AG08396 (cell line): ENCODE data around the gene RCOR1.

Experiments
- DNase-seq: peaks from one replicate; pipeline ENCODE4 v3.0.0; 2012; ENCODE audit warnings: low spot score, mixed read lengths

RCOR1 gene

DNA sequence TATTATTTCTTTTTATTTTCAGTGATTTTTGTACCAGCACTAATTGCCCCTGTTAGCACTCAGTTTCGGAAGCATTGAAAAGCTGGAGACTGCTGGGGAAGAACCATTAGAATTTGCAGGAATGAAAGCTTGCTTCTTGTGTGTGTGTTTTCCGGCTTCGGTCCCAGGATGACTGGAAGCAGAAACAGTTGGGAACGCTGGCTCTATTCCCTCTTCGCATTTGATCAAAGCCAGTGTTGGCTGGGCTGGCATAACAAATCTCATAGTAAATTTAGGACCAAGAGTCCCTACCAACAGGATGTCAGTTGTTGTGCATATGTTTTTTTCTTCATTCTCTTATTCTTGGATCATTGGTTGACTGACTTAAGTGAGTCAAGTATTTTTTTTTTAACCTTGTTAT is 131.2 kb downstream of the RCOR1 start:
- DNase-seq: no peak

DNA sequence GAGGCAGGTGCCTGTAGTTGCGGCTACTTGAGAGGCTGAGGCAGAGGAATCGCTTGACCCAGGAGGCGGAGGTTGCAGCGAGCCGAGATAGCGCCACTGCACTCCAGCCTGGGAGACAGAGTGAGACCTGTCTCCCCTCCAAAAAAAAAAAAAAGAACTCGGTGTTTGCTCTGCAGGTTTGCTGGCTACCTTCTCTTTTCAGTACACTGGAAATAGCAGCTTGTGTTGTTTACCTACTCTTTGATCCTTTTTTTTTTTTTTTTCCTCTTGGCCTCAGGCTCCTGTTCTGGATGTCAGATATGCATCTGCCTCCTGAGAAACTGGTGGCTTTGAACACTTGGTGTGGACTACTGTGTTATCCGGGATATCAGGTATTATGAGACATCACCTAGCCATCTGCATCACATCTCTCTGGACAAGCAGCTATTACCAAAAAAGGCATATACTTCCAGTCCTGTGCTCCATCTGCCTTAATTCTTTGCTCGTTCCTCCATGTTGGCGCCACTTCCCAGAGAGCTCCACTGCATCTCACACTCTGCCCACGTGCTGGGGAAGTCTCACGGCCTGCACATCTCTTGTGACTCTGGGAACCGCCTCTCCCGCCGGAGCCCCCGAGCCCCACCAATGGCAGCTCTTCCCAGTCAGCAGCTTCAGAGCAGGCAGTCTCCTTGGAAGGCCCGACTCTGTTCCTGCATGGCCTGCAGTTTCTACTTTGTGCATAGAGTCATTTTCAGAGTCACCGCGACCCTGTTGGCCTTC is 133.9 kb downstream of the RCOR1 start:
- no peak for DNase-seq

DNA sequence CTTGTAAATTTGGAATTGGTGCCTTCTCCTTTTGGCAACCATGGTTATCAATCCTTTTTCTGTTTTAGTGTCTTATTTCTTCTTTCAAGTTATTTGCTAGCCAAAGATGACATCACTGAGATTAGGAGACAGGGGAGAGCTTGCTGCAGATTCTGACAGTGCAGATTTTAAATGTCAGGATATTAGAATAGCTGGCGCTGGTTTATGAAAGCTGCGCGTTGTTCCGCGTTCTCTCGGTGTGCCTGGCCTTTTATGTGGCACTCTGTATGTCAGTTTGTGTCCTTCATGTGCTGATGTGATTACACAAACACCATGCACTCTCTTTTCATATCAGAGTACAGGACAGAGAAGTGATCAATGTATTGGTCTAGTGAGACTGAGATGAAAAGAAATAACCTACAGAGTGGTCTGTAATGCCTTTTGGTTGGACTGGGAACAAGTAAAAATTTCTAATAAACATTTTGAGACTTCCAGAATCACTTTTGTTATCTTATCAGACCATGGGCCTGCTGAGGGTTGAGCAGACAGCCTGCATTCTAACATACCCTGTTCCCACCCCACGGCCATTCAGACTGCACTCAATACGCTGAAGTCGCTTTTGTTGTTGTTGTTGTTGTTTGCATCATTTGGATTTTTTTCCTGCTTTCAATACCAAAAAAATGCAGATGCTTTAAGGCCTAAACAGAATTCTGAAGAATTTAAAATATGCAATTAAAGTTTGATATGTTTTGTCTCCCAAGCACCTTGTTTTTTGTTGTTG is 135.1 kb downstream of the RCOR1 start:
- no peak for DNase-seq

DNA sequence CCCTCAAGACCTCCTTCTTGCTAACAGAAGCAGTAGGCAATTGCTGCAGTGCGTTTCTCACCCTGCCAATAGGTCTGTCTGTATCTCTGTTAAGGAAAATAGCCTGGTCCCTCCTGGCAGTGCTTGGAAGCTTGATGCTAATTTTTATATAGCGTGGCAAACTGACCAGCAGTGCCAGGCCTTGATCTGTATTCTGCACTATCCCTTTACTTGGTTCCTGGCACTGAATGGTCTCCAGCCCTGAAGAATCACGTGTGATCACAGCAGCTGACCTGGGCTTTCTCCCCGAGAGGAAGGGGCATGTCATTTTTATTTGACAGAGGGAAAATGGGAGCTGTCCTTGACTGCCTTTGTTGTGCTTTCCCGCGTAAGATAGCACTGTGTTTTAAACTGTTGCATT is 136.1 kb downstream of the RCOR1 start:
- no peak for DNase-seq

DNA sequence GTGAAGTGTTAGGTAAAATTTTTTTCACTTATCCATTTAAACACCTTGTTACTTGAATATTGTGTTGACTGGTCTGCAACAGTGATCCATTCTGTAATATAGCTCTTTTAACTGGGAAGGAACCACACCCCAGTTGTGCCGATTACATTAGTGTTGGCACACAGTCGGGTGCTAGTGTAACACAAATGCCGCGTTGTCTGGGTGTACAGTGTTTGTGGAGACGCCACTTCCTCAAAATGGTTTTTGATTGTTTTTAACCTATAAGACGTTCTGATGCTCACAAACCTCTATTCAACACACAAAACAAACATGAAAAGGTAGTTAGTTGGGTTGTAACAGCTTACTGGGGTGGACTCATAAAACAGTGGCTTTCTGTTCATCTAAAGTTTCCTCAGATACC is 136.8 kb downstream of the RCOR1 start:
- no peak for DNase-seq

DNA sequence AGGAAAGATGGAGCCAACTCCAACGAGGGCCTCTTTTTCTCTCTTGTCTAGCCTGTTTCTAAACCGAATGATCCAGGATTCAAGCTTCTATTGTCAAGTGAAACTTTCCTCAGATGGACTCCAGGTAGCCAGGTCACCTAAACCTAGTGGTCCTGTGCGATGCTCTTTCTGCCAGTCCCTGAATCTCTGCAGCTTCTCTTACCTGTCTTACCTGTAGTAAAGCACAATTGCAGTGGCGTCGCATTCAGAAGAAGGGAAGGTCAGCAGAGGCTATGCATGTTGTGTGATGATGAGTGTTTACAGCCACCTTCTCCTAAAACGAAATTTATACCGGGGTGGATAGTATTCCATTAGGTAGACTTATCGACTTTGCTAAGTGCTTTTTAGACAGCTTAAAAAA is 137.4 kb downstream of the RCOR1 start:
- DNase-seq: no peak

DNA sequence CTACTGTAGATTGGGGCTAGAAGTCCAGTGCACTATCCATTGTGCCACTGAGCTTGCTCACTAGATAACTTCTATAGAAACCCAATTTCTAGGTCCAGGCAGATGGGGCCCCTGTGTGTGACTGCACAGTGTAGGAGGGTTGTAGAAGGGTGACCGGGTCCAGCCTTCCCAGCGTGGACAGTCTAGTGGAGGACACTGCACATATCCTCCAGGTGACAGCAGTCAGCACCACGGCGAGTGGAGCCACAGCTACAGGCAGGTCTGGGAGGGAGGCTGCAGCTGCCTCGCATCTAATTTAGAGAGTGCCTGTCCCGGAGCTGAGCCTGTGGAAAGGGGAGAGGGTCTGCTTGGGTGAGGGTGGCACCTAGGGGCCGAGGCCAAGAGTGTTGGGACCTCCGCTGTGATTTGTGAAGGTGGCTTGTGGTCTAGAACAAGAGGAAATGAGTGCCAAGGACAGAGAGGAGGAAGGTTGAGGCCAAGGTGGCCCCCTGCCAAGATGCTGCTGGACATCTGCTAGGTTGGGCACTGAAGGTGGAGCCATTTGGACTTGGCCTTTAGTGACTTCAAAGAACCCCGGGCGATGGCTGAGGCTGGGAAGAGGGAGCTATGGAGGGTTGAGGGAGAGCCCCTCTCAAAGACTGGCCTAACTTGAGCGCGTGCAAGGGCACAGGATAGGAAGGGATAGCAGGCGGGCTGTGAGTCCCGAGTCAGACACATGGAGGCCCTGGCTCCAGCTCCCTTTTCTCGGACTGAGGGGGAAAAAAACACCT is 138.8 kb downstream of the RCOR1 start:
- DNase-seq: no peak

DNA sequence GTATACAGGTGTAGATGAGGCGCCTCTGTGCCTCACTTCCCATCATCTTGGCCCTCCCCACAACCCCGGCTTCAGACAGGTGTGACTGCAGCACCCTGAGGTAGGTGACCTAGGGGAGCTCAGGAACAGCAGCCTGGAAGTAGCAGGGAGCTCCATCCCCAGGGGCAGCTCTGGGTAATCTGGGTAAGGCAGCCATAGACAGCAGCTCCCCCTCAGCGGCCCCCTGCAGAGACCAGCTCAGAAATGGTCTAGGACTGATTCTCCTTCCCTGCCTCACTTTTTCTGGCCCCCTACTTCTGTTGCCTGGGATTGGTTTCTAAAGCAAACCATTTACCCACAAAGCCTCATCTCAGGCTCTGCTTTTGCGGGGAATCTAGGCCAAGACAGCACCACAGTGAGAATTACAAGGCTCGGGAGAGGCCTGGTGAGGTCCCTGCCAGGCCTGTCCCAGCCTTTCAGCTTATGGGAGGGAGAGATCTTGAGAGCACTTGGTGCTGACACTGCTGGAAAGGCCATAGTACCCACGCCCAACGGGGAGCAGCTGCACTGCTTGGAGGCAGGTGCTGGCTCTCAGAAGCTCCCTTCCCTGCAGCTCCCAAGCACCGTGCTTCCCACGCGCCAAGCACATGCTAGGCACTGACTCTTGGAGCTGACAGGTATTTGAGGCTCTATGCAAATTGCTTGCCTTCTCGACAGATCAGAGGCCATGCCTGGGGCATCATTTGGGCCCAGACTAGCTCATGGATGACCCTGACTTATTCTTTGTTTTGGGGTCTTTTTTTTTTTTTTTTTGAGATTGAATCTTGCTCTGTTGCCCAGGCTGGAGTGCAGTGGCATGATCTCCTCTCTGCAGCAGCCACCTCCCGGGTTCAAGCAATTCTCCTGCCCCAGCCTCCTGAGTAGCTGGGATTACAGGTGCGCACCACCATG is 139.7 kb downstream of the RCOR1 start:
- DNase-seq: no peak

DNA sequence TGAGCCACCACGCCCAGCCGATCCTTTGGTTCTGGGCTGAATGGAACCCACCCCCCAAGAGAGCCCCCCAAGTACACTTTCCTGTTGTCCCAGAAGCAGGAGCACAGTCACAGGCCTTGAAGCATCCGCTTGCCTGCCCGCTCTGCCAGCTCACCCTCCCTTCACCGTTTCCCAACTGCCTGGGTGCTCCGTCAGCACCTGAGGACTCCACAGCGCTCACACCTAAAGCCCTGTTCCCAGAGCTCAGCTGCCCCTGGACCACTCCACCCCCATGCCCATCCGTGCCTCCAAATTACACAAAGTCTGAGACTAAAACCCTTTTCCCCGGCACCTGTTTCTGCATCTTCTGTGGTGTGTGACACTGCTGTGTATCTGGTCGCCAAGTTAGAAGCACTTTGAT is 140.5 kb downstream of the RCOR1 start:
- no peak for DNase-seq

DNA sequence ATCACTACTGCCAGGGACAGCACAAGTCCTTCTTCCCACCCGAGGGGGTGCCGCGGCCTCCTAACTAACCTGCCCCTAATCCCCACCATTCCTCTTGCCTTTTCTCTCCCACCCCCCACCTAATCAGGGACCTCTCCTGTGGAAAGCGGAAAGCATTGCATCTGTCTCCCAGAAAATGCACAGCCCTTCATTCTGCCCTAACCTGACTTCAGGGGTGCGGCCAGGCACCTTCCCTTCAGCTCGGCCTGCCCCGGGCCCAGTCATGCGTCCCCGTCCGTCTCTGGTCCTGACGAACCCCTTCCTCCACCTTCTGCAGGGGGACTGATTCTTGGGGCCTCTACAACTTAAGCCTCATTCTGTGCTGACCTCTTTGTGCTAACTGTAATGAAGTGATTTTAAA is 140.9 kb downstream of the RCOR1 start:
- no peak for DNase-seq

DNA sequence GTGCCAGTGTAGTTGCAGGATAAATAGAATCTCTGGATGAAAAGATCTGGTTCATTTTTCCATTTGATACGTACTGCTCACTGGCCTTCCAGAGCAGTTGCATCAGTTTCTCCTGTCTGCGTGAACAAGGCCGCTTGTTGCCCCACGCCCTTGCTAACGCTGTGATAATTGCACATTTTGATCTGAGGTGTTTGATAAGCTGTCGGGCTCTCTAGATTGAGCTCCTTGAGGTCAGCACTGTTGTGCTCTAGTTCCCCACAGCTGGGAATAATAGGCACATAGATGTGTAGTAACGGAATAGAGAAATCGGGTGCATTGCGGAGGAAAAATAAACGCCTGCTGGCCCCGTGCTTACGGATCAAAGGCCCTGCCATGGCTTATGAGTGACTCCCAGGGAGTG is 142.0 kb downstream of the RCOR1 start:
- no peak for DNase-seq

DNA sequence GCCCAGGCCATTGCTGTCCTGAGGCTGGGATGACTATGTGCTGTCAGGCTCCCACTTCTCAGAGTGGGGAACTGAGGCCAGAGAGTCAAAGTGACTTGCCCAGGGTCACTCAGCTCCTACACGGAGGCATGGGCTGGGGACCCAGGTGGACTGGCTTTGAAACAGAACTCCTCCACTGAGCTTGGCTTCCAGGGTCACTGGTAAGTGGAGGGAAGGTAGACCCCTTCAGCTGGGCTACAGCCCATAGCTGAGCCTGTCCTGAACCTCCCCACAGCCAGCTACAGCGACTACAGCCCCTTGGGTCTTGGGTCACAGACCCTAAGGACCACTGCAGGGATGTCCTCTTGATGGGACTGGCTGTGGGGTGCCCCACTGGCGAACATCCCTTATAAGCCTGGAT is 144.5 kb downstream of the RCOR1 start:
- DNase-seq: no peak

DNA sequence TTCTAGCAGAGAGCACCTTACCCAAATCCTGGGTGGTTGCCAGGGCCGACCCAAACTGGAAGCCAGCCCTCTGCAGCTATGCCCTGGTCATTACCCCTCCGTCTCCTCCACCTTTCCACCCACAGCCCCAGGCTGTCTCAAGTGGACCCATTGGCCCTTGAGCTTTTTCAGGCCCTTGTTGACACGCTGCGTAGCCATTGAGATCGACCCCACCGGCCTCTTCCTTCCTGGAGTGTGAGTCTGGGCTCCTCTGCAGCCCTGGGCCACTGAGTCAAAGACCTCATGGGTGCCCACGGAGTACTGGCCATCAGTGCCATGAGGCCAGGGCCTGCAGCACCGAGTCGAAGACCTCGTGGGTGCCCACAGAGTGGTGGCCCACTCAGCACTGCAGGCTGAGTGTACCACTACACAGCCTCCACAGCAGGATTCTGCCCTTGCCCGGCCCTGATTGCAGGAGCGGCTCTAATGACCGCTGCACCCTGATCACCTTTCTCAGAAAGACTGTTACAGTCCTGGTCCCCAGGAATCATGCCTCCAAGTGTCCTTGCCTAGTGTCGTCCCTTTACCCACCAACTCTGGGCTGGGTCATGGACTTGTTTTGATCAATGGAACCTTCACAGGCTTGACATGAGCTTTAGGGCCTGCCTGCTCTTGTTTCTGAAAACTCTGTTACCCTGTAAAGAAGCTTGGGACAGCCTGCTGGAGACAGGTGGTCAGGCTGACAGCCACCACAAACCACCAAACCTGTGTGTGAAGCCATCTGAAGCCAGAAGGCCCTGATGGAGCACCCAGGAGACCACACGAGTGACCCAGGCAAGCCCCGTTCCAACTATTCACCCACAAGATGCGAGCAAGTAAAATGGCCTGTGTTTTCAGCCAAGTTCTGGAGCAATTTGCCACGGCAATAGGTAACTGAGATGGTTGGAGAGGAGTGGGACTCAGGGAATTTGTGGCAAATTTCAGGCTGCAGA is 145.2 kb downstream of the RCOR1 start:
- DNase-seq: no peak

DNA sequence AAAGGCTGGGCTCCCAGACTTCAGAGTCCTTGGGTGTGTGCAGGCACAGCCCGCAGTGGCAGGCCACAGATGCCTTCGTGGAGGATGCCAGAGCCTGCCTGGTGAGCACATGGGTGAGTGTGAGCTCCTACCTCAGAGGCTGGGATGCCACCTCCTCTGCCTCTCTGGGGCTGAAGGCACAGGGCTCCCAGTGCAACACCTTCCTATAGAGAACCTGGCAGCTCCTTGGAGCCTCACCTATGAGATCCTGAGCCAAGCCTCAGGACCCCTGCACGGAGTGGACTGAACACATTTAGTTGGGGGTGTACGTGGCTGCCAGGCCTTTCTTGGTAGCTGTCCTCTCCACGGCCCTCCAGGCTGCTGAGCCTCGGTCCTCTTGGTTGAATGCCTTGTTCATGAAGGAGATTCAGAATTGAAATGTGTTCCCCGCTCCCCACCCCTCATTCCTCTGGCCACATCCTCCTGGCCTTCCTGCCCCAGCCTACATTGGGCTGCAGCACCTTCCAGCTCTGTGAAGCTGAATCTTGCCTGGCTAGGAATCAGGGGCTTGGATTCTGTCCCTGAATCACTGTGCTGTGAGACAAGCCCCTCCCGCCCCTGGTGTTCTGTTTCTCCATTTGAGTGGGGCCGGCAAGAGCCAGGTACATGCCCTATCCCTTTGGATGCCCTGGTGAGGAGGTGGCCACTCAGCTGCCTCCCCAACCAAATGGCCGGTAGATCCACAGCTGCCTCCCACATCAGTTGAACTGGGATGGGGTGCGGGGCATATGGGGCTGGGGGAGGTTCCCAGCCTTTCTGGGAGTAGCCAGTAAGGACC is 146.1 kb downstream of the RCOR1 start:
- DNase-seq: no peak

DNA sequence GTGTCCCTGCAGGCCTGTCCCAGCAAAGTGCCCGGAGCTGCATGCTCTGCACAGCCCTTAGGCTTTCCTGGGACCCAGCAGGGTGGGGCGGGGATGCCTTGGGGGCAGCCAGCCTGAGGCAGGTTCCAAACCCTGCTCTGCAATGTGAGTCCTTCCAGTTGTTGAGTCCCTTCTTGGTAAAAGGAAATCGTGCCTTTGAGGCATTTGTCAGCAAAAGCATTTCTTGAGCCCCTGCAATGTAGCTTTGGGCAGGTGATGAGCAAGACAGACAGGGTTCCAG is 146.7 kb downstream of the RCOR1 start:
- no peak for DNase-seq

DNA sequence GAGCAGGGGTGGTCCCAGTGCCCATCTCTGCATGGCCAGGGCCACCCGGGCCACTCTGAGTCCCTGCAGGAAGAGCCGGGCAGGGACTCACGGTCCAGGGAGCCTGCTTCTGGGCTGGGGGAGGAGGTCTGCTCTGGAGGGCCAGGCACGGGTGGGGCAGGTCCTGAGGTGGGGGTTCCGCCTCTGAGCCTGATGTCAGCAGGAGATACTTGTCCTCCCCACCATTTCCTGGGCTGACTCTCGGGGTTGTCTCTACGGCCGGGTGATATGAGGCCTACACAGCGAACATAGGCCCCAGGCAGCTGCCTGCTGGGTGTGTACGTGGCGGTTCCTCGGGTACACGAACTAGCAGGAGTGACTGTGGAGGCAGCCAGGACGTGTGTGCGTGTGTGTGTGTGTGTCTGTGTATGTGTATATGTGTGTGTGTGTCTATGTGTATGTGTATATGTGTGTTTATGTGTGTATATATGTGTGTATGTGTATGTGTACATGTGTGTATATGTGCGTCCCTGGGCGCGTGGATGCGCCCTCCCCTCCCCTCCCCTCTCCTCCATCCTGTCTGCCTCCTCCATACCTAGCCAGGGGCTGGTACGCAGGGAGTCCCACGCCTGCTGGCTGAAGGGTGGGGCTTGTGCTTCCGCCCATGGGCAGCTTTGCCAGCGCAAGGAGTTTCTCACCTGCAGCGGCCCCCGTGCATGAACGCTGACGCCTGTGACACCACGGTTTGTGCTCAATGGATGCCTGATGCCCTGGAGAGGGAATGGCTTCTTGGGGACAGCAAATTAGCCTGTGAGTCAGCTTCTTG is 154.4 kb downstream of the RCOR1 start:
- no peak for DNase-seq

DNA sequence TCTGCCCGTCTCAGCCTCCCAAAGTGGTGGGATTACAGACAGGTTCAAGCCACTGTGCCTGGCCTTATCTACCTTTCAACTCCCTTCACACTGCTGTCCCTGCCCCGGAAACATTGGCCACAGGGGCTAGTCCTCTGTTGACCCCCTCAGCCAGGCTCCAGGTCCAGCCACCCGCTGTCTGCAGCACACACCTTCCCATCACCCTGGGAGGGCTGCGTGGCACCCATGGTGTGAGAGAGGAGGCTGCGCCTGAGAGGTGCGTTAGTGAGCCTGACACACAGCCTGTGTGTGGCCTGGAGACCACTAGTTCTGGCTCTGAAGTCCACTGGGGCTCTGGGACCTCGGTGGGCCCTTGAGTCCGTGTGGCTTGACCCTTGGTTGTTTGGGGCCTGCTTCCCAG is 156.4 kb downstream of the RCOR1 start:
- no peak for DNase-seq

DNA sequence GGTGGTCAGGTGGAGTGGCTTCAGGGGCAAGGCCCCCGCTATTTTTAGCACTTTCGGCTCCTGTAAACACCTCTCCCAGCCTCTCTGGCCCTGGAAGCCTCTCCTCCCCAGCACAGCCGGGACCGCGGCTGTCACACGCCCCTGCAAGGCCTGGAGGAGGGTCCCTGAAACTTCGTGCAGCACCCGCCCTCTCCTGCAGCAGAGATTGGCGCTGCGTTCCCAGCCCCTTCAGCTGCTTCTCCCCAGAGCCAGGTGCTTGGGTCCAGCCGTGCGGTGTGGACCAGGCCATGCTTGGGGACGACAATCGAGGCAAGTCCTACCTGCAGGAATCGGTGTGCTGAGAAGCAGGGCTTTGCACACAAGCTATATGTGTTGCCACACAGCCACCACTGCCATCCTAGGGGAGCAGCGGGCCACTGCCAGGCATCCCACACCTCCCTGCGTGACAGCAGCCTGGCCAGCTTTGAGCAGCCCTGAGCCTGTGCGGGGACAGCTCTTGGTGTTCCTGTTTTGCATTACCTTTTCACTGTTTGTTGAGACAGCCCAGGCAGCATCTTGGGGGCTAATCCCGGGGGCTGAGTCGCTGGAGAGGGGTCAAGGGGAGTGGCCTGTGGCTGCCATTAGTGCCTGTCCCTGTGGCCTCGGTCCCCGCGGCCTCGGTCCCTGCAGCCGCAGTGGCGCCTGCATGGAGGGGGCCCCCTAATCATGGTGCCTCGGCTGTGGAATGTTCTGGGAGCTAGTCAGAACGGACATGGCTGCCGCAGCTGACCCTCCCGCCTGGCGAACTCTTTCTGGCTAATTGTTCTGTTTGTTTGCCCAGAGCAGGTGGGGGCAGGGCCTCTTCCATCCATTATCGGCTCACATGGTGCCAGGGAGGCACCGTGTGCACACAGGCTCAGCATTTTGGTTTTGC is 157.2 kb downstream of the RCOR1 start:
- DNase-seq: no peak
